ENCODE measurements around the gene MRPL27. TPM values are rescaled to one million over a fixed set of nuclear protein-coding genes. Genes with fewer than 3 reads are reported as not detected.
A peak's percentile ranks its signal among the peaks of the same experiment; 100 is the strongest.

The MRPL27 gene
- total RNA-seq, 1 donor from 2014 or later: 55.5 TPM

DNA sequence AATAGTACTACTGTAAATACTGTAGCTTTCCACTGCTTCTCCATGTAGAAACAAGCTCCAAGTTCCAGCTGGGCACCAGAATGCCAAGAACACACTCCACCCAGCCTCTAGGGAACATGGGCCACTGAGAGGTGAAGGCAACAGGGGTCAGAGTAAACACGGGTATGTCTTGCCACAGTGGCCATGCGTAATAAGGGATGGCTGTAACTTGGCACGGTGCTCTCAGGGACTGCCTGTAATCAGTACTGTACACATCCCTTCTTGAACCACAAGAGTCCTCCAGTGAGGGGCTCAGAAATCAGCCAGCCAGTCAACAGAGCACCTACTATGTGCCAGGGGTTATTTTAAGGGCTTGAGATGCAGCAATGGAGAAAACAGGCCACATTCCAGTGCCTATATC, 13.5 kb upstream of the MRPL27 start:
- DNase-seq (ENCODE audit: low spot score): no peak

GRCh38 chr17:50382931-50383330, 9.9 kb upstream of the MRPL27 start:
- DNase-seq (ENCODE audit: low spot score): no peak

DNA sequence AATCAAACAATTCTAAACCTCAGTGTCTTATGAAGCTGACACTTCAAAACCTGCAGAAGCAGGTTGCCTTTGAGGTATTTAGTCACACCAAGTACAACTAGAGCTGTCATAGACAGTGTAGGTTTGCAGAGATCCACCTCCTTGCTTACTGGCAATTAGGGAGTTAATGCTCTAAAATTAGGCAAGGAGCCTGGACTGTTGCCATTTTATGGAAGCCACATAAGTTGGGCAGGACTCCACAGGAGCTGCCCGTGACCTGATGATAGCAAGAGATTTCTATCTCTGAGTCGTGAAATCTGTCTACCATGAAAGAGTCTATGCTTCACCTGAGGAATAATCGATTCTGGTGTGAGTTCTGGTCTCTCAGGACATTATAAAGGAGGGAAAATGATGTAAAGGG, 8.9 kb upstream of the MRPL27 start:
- DNase-seq (ENCODE audit: low spot score): no peak

GRCh38 chr17:50381260-50381815, 8.4 kb upstream of the MRPL27 start:
- no peak for DNase-seq (ENCODE audit: low spot score)

GRCh38 chr17:50380369-50381259, 7.6 kb upstream of the MRPL27 start:
- no peak for DNase-seq (ENCODE audit: low spot score)

- DNase-seq (ENCODE audit: low spot score): no peak
Observed at GRCh38 chr17:50379351-50380132, 6.6 kb upstream of the MRPL27 start.

- DNase-seq (ENCODE audit: low spot score): no peak
Observed at GRCh38 chr17:50375858-50376538, 3.0 kb upstream of the MRPL27 start.

DNA sequence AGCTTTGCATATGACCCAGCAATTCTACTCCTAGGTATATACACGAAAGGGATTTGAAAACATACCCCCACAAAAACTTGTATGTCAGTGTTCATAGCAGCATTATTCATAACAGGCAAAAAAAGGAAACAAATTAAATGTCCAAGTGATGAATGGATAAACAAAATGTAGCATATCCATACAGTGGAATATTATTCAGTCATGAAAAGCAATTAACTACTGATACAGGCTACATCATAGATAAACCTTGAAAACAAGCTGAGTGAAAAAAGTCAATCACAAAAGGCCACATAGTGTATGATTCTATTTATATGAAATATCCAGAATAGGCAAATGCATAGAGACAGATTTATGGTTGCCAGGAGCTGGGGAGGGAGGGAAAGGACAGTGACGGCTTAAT, 721 bp upstream of the MRPL27 start:
- no peak for DNase-seq (ENCODE audit: low spot score)

DNA sequence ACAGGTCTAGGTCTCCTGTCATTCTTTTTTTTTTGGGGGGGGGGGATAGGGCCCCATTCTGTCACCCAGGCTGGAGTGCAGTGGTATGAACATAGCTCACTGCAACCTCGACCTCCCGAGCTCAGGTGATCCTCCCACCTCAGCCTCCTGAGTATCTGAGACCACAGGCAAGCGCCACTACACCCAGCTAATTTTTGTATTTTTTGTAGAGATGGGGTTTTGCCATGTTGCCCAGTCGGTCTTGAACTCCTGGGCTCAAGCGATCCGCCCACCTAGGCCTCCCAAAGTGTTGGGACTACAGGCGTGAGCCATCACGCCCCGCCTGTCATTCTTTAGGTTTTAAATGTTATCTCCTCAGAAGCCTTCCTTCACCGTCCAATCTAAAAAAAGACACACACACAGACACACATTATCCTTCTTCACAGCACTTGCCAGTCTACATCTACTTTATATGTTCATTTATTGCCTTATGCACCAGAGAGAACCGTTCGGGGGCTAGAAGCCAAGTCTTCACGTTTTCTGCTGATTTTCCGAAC, 694 bp downstream of the MRPL27 start:
- DNase-seq (ENCODE audit: low spot score): no peak

DNA sequence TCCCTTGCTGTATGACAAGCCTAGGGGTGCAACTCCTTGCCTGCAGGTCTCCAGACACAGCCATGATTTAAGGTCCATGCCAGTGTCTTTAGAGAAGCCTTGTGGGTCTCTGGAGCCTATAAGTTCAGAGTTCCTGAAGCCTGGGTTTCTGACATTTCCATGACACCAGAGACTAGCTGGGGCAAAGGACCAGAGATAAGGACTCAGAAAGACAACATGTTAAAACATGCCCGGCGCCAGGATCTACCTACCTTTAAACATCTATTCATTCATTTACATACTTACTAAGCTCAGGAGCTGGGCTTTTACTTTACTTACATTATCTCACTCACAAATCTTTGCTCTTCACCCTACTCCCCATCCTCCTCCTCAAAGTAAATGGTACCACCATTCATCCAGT, 1.5 kb downstream of the MRPL27 start:
- no peak for DNase-seq (ENCODE audit: low spot score)

DNA sequence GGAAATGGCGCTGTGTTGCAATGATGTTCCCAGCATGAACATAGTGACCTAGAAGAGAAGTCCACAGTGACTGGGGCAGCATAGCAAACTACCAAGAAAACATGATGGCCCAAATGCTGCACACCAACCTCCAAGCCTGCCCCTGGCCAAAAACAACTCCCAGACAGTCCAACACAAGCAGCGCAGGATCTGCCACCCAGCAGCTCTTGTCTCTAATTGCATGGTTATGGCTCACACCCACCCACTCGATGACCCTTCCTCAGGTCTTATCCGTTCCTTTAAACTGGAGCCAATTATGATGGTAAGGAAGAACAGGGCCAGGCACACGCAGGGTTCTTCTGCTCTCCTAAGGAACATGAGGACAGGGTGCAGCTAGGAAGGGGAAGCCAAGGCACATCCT, 2.9 kb downstream of the MRPL27 start:
- DNase-seq (ENCODE audit: low spot score): no peak

- DNase-seq (ENCODE audit: low spot score): no peak
Observed at GRCh38 chr17:50367401-50367800, 5.6 kb downstream of the MRPL27 start.

DNA sequence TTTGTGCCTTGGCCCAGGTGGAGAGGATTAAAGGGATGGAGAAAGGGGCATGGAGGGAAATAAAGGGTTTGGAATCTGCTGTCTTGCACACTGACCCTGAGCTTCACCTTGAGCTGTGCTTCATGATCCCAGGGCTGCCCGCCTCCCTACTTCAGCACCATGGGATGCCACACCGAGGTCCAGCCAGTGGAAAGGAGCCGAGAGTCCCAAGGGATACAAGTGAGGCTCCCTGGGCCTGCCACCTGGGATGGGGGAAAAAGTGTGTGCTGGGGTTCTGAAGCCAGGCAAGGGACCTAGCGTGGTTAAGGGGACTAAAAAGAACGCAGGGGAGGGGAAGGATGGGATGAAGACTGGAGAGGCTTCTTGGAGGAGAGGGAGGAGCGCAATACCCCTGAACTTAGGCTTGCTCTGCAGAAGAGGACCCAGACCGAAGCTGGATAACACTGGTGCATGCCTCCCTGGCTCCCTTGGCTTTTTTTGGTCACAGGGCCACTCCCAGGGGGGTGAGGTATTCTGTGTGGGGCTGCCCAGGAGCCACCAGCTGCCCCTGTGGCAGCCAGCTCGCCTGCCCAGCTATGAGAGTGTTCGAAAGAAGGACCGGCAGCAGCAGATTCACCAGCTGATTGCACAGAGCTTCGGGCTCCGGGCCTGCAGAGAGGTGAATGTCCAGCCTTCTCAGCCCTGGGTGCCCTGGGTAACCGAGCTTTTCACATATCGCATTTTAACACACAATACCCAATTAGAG, 7.2 kb downstream of the MRPL27 start:
- DNase-seq (ENCODE audit: low spot score): no peak

DNA sequence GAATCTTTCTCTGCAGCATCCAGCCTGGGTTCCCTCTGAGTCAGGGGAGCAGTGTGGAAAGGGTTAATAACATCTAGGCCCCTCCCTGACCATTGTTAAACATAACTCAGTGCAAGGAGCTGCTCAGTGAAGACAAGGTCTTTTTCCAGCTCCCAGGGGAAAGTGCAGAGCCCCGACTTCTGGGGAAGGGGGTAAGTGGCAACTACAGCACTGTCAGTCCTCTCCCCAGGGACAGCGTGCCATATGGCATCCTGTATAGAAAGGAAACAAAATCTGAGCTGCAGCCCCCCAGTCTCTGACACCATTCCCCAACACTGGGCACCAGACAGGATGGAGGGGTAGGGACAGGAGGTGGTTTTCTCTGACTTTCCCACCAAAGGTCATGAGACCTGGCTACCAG, 7.8 kb downstream of the MRPL27 start:
- no peak for DNase-seq (ENCODE audit: low spot score)

DNA sequence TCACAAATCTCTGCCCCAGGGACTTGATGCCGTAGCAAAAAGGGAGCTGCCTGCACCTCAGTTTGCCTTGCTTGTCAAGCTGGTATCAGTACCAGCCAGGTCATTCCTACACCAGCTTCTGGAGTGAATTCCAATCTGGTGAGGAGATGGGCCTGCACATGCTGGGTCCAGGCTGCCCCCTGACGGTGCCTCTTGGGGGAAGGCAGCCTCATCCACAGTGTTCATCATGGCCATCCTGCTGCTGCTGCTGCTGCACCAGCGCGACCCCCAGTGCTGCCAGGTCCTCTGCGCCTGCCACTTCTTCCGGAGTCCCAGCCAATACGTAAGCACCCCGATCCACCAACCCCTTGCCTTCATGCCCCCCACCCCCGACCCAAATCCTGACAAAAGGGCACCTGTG, 8.3 kb downstream of the MRPL27 start:
- DNase-seq (ENCODE audit: low spot score): no peak

DNA sequence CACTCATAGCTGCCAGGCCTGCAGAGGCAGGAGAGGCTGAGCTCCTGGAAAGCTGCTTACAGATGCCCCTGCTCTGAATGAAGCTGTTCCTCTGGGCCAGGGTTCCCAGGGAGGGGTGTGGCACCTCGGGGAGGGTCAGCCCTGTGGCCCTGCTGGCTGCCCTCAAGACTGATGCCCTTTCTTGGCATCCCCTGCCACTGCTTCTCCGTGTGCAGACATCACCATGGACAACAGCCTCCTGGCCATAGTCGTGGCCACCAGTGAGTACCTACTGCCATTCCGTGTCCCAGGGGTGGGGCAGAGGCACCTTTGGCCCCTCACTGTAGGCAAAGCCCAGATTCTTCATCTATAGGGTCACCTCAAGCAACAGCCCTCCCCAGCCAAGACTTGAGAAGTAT, 8.9 kb downstream of the MRPL27 start:
- DNase-seq (ENCODE audit: low spot score): no peak

- no peak for DNase-seq (ENCODE audit: low spot score)
Observed at GRCh38 chr17:50363217-50364060, 9.5 kb downstream of the MRPL27 start.

DNA sequence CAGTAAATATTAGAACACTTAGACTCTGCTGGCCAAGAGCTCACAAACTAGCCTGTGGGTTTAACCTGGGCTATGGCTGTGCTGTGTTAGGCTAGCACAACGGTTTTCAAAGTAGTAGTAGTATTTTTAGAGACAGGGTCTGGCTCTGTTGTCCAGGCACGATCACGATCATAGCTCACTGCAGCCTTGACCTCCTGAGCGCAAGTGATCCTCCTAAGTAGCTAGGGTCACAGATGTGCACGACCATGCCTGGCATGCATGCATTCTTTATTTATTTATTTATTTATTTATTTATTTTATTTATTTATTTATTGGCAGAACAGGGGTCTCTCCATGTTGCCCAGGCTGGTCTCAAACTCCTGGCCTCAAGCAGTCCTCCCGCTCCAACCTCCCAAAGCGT, 10.3 kb downstream of the MRPL27 start:
- DNase-seq (ENCODE audit: low spot score): no peak

DNA sequence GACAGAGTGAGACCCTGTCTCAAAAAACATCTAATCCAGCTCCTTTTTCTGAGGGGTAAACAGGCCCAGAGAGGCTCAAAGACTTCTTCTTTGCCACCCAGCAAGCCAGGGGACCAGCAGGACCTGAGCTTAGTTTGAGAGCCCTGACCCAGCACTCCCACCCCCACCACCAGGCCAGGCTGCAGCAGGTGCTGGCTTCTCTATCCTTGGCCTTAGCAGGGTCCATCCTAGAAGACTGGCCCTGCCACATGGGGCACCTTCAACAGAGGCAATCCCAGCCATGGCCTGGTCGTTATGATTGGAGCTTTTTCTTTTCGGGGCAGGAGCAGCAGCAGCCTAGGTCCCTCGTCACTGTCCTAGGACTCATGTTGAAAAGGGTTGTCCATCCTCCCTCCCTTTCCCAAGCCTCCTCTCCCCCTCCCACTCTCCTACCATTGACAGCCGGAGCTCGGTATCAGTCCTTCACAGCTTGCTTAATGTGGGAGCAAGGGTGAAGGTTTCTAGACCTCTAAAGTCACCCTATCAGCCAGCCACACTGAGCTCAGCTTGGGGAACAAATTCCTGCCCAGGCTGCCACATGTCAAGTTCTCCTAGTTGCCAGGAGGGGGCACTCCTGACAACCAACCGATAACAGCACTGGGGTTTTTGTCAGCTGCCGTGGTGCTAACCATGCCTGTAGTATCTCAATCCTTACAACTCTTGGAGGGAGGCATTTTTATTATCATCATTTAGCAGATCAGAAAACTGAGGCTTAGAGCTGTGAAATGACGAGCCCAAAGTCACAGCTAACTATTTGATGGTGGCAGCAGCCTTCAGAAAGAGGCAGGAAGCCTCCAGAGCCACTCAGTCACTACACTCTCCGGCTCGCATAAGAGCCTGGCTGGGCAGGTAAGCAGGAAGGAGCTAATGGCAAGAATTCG, 11.2 kb downstream of the MRPL27 start:
- peak; percentile 60 for DNase-seq (ENCODE audit: low spot score)
